Breast epithelium (tissue), 3 donors: ENCODE results near the gene NOVA2.

Experiments
- CTCF ChIP-seq, 3 donors: fragments of 450-650 bp; IDR thresholded peaks; one replicate each; pipeline ENCODE4 v1.5.1; 2016 to 2017; ENCODE audit warnings: antibody characterized with exemption in 3 of 3, mild to moderate bottlenecking in 3 of 3, moderate library complexity in 3 of 3
- POLR2A ChIP-seq: fragments of 450-650 bp; IDR thresholded peaks from one replicate; pipeline ENCODE4 v1.6.1; 2016; ENCODE audit warnings: antibody characterized with exemption, mild to moderate bottlenecking, moderate library complexity
- POLR2AphosphoS5 ChIP-seq, 3 donors: sonication (generic); formaldehyde crosslinking; IDR thresholded peaks; one replicate each; pipeline ENCODE4 v1.6.1; 2017; ENCODE audit warnings: antibody characterized with exemption in 3 of 3

GRCh38 chr19:45924891-45925447 lies 48.7 kb downstream of the NOVA2 start:
- TF ChIP-seq CTCF (IDR thresholded peaks at IDR 0.05), result no peak
- TF ChIP-seq POLR2AphosphoS5 (IDR thresholded peaks at IDR 0.05), result no peak
- no peak for TF ChIP-seq POLR2A
